GM12878 (cell line): Measurements from ENCODE around the gene OR6N2. TPM values are rescaled to one million over a fixed set of nuclear protein-coding genes. Genes with fewer than 3 reads are reported as not detected.

Experiments
- ATAC-seq: fragments of 200-7000 bp; cut with Tn5 transposase; 3 replicates; pipeline ENCODE4 v1.9.1; 2020; ENCODE audit warnings: mild to moderate bottlenecking, moderate library complexity
- Bru-seq: library from RNA; stranded (reverse); fragments of 400-500 nt; gene quantifications from one replicate; lab custom pipeline; 2021; lab: Mats Ljungman, UMichigan
- BruChase-seq, 2 experiments: library from RNA; stranded (reverse); fragments of 400-500 nt; gene quantifications; one replicate each; lab custom pipeline; 2021; lab: Mats Ljungman, UMichigan
- BruUV-seq: library from RNA; stranded (reverse); fragments of 400-500 nt; replicated peaks from 2 replicates; lab custom pipeline; 2021; lab: Mats Ljungman, UMichigan
- CTCF ChIA-PET: fragments of 300-600 bp; sonication (Branson Sonifier 250); formaldehyde crosslinking; extraction: SDS; loops from one replicate; lab custom pipeline; 2021; ENCODE audit warnings: inconsistent platforms; lab: Yijun Ruan, JAX
- POLR2A ChIA-PET: fragments of 350-600 bp; formaldehyde crosslinking; extraction: SDS; loops from one replicate; lab custom pipeline; 2021; ENCODE audit warnings: inconsistent platforms; lab: Charles Lee
- RAD21 ChIA-PET: fragments of 300-600 bp; sonication (Branson Sonifier 250); formaldehyde crosslinking; loops from one replicate; lab custom pipeline; 2023; ENCODE audit warnings: antibody characterized with exemption; ENCODE audit not compliant: unreplicated experiment; lab: Charles Lee
- SMC1A ChIA-PET: fragments of 300-600 bp; sonication (Branson Sonifier 250); formaldehyde crosslinking; loops from one replicate; lab custom pipeline; 2023; ENCODE audit not compliant: unreplicated experiment, uncharacterized antibody; lab: Charles Lee
- DNase-seq: peaks from one replicate; pipeline ENCODE4 v3.0.0-alpha.2; 2011; ENCODE audit warnings: low read depth, low spot score
- FAIRE-seq: peaks from 3 replicates; lab custom pipeline; 2011; peaks lifted over from hg19 to GRCh38; lab: Jason Lieb, UNC
- H2AFZ ChIP-seq: 2 replicates; pipeline ENCODE4 v1.6.0; 2011; ENCODE audit warnings: low read depth, low read length, control low read depth; ENCODE audit not compliant: control insufficient read depth
- H3K27ac ChIP-seq: 2 replicates; pipeline ENCODE4 v1.5.1; 2011; ENCODE audit warnings: control low read depth; ENCODE audit not compliant: control insufficient read depth, insufficient read depth
- H3K27me3 ChIP-seq, 2 experiments: replicated peaks in 1 of 2; 2 replicates each; pipeline versions ENCODE4 v1.6.0 to v1.6.1; 2011; ENCODE audit warnings: low read length in 1 of 2; ENCODE audit not compliant: control insufficient read depth in 2 of 2, insufficient read depth in 2 of 2
- H3K36me3 ChIP-seq, 2 experiments: 2 replicates each; pipeline ENCODE4 v1.5.1; 2011; ENCODE audit warnings: low read length in 1 of 2; ENCODE audit not compliant: control insufficient read depth in 2 of 2, insufficient read depth in 2 of 2
- H3K4me1 ChIP-seq: 2 replicates; pipeline ENCODE4 v1.6.1; 2011; ENCODE audit warnings: mild to moderate bottlenecking, low read length, moderate library complexity, mixed read lengths; ENCODE audit not compliant: control insufficient read depth, insufficient read depth
- H3K4me2 ChIP-seq: 2 replicates; pipeline ENCODE4 v1.6.0; 2011; ENCODE audit warnings: control low read depth; ENCODE audit not compliant: control insufficient read depth, insufficient read depth
- H3K4me3 ChIP-seq: fragments of 200-600 bp; sonication (generic); 2 replicates; pipeline ENCODE4 v1.5.1; 2016
- H3K79me2 ChIP-seq: 2 replicates; pipeline ENCODE4 v1.6.0; 2011; ENCODE audit warnings: low read length; ENCODE audit not compliant: control insufficient read depth, insufficient read depth
- H3K9ac ChIP-seq: 2 replicates; pipeline ENCODE4 v1.8.0; 2011; ENCODE audit warnings: low read length, control low read depth, mixed read lengths; ENCODE audit not compliant: control insufficient read depth, insufficient read depth
- H3K9me3 ChIP-seq: replicated peaks from 3 replicates; pipeline ENCODE4 v1.5.1; 2011; ENCODE audit warnings: mild to moderate bottlenecking, low read length; ENCODE audit not compliant: control insufficient read depth, insufficient read depth
- H4K20me1 ChIP-seq: 2 replicates; pipeline ENCODE4 v1.6.0; 2011; ENCODE audit not compliant: control insufficient read depth, insufficient read depth
- ATF7 ChIP-seq: fragments of 450-650 bp; IDR thresholded peaks from 2 replicates; pipeline ENCODE4 v1.6.1; 2016; ENCODE audit warnings: low read depth, mild to moderate bottlenecking
- DPF2 ChIP-seq: fragments of 450-650 bp; IDR thresholded peaks from 2 replicates; pipeline ENCODE4 v1.6.1; 2017; ENCODE audit warnings: mild to moderate bottlenecking
- HDAC6 ChIP-seq: fragments of 200-600 bp; sonication (generic); IDR thresholded peaks from one replicate; pipeline ENCODE4 v1.8.0; 2017; ENCODE audit warnings: antibody characterized with exemption; ENCODE audit not compliant: unreplicated experiment
- LARP7 ChIP-seq: fragments of 450-650 bp; IDR thresholded peaks from 2 replicates; pipeline ENCODE4 v1.6.1; 2017; ENCODE audit warnings: mild to moderate bottlenecking
- MEF2B ChIP-seq: fragments of 450-650 bp; IDR thresholded peaks from 2 replicates; pipeline ENCODE4 v1.6.1; 2018; ENCODE audit warnings: mild to moderate bottlenecking, moderate library complexity; ENCODE audit not compliant: partially characterized antibody, poor library complexity, severe bottlenecking
- MYC ChIP-seq: IDR thresholded peaks from 2 replicates; pipeline ENCODE4 v1.6.1; 2011; ENCODE audit warnings: mild to moderate bottlenecking, low read length, moderate library complexity, inconsistent platforms; ENCODE audit not compliant: insufficient read depth, insufficient replicate concordance, insufficient read length, severe bottlenecking
- NFXL1 ChIP-seq: fragments of 450-650 bp; IDR thresholded peaks from 2 replicates; pipeline ENCODE4 v1.6.1; 2017; ENCODE audit warnings: antibody characterized with exemption, mild to moderate bottlenecking, borderline replicate concordance
- NFYB ChIP-seq: IDR thresholded peaks from 2 replicates; pipeline ENCODE4 v1.6.1; 2011; ENCODE audit warnings: low read depth, mild to moderate bottlenecking, low read length, improper control_type of control experiment, moderate library complexity; ENCODE audit not compliant: insufficient read depth
- PRDM15 ChIP-seq: fragments of 450-650 bp; formaldehyde crosslinking; IDR thresholded peaks from 2 replicates; pipeline ENCODE4 v1.4.0; 2020; ENCODE audit warnings: mild to moderate bottlenecking, moderate library complexity
- RBBP5 ChIP-seq: fragments of 200-600 bp; sonication (generic); conservative IDR thresholded peaks from 2 replicates; pipeline ENCODE4 v1.6.1; 2016
- RCOR1 ChIP-seq: conservative IDR thresholded peaks from 2 replicates; pipeline ENCODE4 v1.6.1; 2012; ENCODE audit warnings: low read depth, low read length, improper control_type of control experiment
- USF2 ChIP-seq: IDR thresholded peaks from 2 replicates; pipeline ENCODE4 v1.6.1; 2011; ENCODE audit warnings: low read depth, low read length, improper control_type of control experiment, borderline replicate concordance
- in situ Hi-C: fragments of 300-500 bp; cut with MboI; formaldehyde crosslinking; loops from 9 replicates; pipeline ENCODE4 v1.14.3; 2018; ENCODE audit warnings: mixed read lengths
- intact Hi-C: fragments of 100-400 bp; cut with micrococcal nuclease; formaldehyde crosslinking; loops from one replicate; pipeline ENCODE4 v1.14.2; 2022; ENCODE audit not compliant: unreplicated experiment
- long read RNA-seq, 2 experiments: library from polyadenylated mRNA; unstranded; transcript quantifications; one replicate each; pipeline ENCODE4 v2.0.0, GENCODE V29; 2019 to 2020
- polyA minus RNA-seq, 3 experiments: library from RNA; depleted of rRNA, polyadenylated mRNA; stranded (reverse); fragments of >200 nt; gene quantifications; 2 replicates each; pipeline ENCODE4 v1.2.3, GENCODE V29; 2011
- polyA plus RNA-seq, 11 experiments: library from polyadenylated mRNA; depleted of rRNA in 4 of 11; unstranded in 6 of 11; stranded (reverse) in 5 of 11; fragments of >200 nt; fragmentation: Nextera tagmentation in 4 of 11; fragmentation: Illumina TruSeq in 1 of 11; extraction: Ambion mirVana in 4 of 11; extraction: Trizol in 1 of 11; gene quantifications; 1 replicate in 1 of 11; 2 replicates in 10 of 11; pipeline versions ENCODE4 v1.2.1 to v1.2.3, GENCODE V29; 2011 to 2016; ENCODE audit warnings: inconsistent platforms in 2 of 11, missing spikeins in 2 of 11, low read depth in 1 of 11
- total RNA-seq, 4 experiments: library from RNA; depleted of rRNA in 3 of 4; stranded (reverse); fragments of >200 nt in 3 of 4; fragmentation: Illumina TruSeq in 1 of 4; extraction: Trizol in 1 of 4; gene quantifications; 2 replicates each; pipeline versions ENCODE4 v1.2.1 to v1.2.3, GENCODE V29; 2013 to 2021
- TF ChIP-seq, protein P1 (sequence below): IDR thresholded peaks from 2 replicates; pipeline ENCODE4 v1.6.1; 2012; ENCODE audit warnings: mild to moderate bottlenecking, low read depth, low read length
- TF ChIP-seq, protein P2 (sequence below): IDR thresholded peaks from 2 replicates; pipeline ENCODE4 v1.6.1; 2012; ENCODE audit warnings: low read depth, low read length, improper control_type of control experiment

OR6N2 gene
- total RNA-seq (2013; cell fraction: nucleolus; rRNA removed): 0.27 TPM in 1 of 2 replicates, not detected in the other
- total RNA-seq (2014; rRNA removed) (not detected in 2 replicates), total RNA-seq (2014; rRNA removed; fragmentation: Illumina TruSeq; extraction: Trizol) (not detected in 2 replicates), total RNA-seq (2021) (not detected in 2 replicates), polyA plus RNA-seq (2011; rRNA removed) (not detected in 2 replicates), polyA plus RNA-seq (2014; fragmentation: Illumina TruSeq; extraction: Trizol) (not detected in 2 replicates), polyA plus RNA-seq (2014; fragmentation: Nextera tagmentation; extraction: Ambion mirVana) (not detected), polyA plus RNA-seq (2014; rRNA removed) (not detected in 2 replicates), polyA plus RNA-seq (2016; fragmentation: Nextera tagmentation; extraction: Ambion mirVana) (not detected), polyA minus RNA-seq (2011; rRNA and poly(A)+ RNA removed) (not detected in 2 replicates), Bru-seq, nascent RNA (percentile 17 among the genes with signal in this experiment), BruChase-seq, experiment 1, labeled RNA remaining after a 6-hour chase (not detected), BruChase-seq, experiment 2, labeled RNA remaining after a 2-hour chase (not detected)
- not detected for polyA plus RNA-seq (2011; ENCODE audit: low read depth)
- not detected in 2 replicates for polyA plus RNA-seq (2011; cell fraction: cytosol; rRNA removed)
- polyA plus RNA-seq (2011; cell fraction: nucleus; rRNA removed): not detected in 2 replicates
- polyA plus RNA-seq (2012): not detected in 2 replicates
- not detected in 2 replicates for polyA minus RNA-seq (2011; cell fraction: cytosol; rRNA and poly(A)+ RNA removed)
- not detected in 2 replicates for polyA minus RNA-seq (2011; cell fraction: nucleus; rRNA and poly(A)+ RNA removed)
- long read RNA-seq, experiment 1: 0 reads
- long read RNA-seq, experiment 2: 0 reads

- no peak for FAIRE-seq
- in situ Hi-C loops: no loop called here
- H4K20me1 ChIP-seq: no peaks in the 10 kb centered on the region
- H3K36me3 ChIP-seq: no peaks in the 10 kb centered on the region
- no peak for ATAC-seq
- no peak within 1 kb of the TSS for H2AFZ ChIP-seq
- H3K27ac ChIP-seq: no peak within 1 kb of the TSS
- no peak within 1 kb of the TSS for H3K4me2 ChIP-seq
- no peaks in the 10 kb centered on the region for H3K27me3 ChIP-seq
- no peak within 1 kb of the TSS for H3K4me3 ChIP-seq
- CTCF ChIA-PET: no interaction called here
- no peaks in the 10 kb centered on the region for H3K79me2 ChIP-seq
- no peak for DNase-seq
- no TSS peak for BruUV-seq
- H3K9ac ChIP-seq: no peak within 1 kb of the TSS
- H3K9me3 ChIP-seq: no peaks in the 10 kb centered on the region
- no peaks in the 10 kb centered on the region for H3K4me1 ChIP-seq
- POLR2A ChIA-PET: no interaction called here
- RAD21 ChIA-PET: no interaction called here
- intact Hi-C loops: no loop called here
- SMC1A ChIA-PET: no interaction called here
- no peak for TF ChIP-seq MEF2B
- TF ChIP-seq NFXL1: no peak
- TF ChIP-seq USF2: no peak
- no peak for TF ChIP-seq PRDM15 (CRISPR knock-in tag)
- no peak for TF ChIP-seq LARP7
- TF ChIP-seq ATF7: no peak
- TF ChIP-seq MYC: no peak
- TF ChIP-seq, protein P1, sequence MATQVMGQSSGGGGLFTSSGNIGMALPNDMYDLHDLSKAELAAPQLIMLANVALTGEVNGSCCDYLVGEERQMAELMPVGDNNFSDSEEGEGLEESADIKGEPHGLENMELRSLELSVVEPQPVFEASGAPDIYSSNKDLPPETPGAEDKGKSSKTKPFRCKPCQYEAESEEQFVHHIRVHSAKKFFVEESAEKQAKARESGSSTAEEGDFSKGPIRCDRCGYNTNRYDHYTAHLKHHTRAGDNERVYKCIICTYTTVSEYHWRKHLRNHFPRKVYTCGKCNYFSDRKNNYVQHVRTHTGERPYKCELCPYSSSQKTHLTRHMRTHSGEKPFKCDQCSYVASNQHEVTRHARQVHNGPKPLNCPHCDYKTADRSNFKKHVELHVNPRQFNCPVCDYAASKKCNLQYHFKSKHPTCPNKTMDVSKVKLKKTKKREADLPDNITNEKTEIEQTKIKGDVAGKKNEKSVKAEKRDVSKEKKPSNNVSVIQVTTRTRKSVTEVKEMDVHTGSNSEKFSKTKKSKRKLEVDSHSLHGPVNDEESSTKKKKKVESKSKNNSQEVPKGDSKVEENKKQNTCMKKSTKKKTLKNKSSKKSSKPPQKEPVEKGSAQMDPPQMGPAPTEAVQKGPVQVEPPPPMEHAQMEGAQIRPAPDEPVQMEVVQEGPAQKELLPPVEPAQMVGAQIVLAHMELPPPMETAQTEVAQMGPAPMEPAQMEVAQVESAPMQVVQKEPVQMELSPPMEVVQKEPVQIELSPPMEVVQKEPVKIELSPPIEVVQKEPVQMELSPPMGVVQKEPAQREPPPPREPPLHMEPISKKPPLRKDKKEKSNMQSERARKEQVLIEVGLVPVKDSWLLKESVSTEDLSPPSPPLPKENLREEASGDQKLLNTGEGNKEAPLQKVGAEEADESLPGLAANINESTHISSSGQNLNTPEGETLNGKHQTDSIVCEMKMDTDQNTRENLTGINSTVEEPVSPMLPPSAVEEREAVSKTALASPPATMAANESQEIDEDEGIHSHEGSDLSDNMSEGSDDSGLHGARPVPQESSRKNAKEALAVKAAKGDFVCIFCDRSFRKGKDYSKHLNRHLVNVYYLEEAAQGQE: no peak
- TF ChIP-seq DPF2: no peak
- TF ChIP-seq, protein P2, sequence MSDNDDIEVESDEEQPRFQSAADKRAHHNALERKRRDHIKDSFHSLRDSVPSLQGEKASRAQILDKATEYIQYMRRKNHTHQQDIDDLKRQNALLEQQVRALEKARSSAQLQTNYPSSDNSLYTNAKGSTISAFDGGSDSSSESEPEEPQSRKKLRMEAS: no peak
- no peak for TF ChIP-seq NFYB
- no peak for TF ChIP-seq RCOR1
- TF ChIP-seq HDAC6: no peak
- no peak for TF ChIP-seq RBBP5
Measured at GRCh38 chr1:158781104-158781503, at the start of gene OR6N2. OR6N2 (minus strand) TSS chr1:158781204; CDS start chr1:158777635, 3,569 bp downstream.
